H1 (cell line): ENCODE results near the gene IL17A. TPM values are rescaled to one million over a fixed set of nuclear protein-coding genes. Genes with fewer than 3 reads are reported as not detected.

Experiments
- CTCF ChIA-PET: fragments of 300-600 bp; sonication (Branson Sonifier 250); formaldehyde crosslinking; loops from one replicate; lab custom pipeline; 2021; ENCODE audit not compliant: partially characterized antibody; lab: Charles Lee
- POLR2A ChIA-PET: fragments of 300-600 bp; sonication (Branson Sonifier 250); formaldehyde crosslinking; loops from one replicate; lab custom pipeline; 2021; ENCODE audit warnings: inconsistent platforms; ENCODE audit not compliant: partially characterized antibody; lab: Charles Lee
- DNase-seq, 2 experiments: peaks; one replicate each; pipeline versions ENCODE4 v3.0.0 to v3.0.0-alpha.2; 2010 to 2022; ENCODE audit warnings: low spot score in 2 of 2, low read depth in 1 of 2, mixed read lengths in 1 of 2
- FAIRE-seq: peaks from 2 replicates; lab custom pipeline; 2011; peaks lifted over from hg19 to GRCh38; lab: Jason Lieb, UNC
- H2AFZ ChIP-seq: 2 replicates; pipeline ENCODE4 v1.8.1; 2012; ENCODE audit warnings: low read length, inconsistent platforms
- H2AK5ac ChIP-seq: 2 replicates; pipeline ENCODE4 v1.6.1; 2013; ENCODE audit warnings: low read depth, low read length
- H2BK120ac ChIP-seq: replicated peaks from 2 replicates; pipeline ENCODE3; 2013; ENCODE audit warnings: low read depth, low read length, inconsistent platforms
- H2BK12ac ChIP-seq: 2 replicates; pipeline ENCODE4 v1.6.1; 2013; ENCODE audit warnings: low read depth, low read length
- H2BK15ac ChIP-seq: 2 replicates; pipeline ENCODE4 v1.6.1; 2013; ENCODE audit warnings: low read length
- H2BK20ac ChIP-seq: 2 replicates; pipeline ENCODE4 v1.6.1; 2013; ENCODE audit warnings: low read length
- H2BK5ac ChIP-seq: 2 replicates; pipeline ENCODE4 v1.6.1; 2013; ENCODE audit warnings: low read depth, low read length
- H3K14ac ChIP-seq: 2 replicates; pipeline ENCODE4 v1.6.1; 2013; ENCODE audit warnings: inconsistent platforms; ENCODE audit not compliant: insufficient read length
- H3K18ac ChIP-seq: 2 replicates; pipeline ENCODE4 v1.6.1; 2013; ENCODE audit warnings: low read length; ENCODE audit errors: extremely low read depth
- H3K23ac ChIP-seq: 2 replicates; pipeline ENCODE4 v1.6.1; 2013; ENCODE audit warnings: inconsistent platforms; ENCODE audit not compliant: insufficient read length
- H3K23me2 ChIP-seq: 2 replicates; pipeline ENCODE4 v1.6.1; 2013; ENCODE audit warnings: low read depth, low read length
- H3K27ac ChIP-seq: 2 replicates; pipeline ENCODE4 v1.6.1; 2011; ENCODE audit warnings: low read depth, low read length, inconsistent platforms
- H3K27me3 ChIP-seq, 4 experiments: replicated peaks in 1 of 4; 1 replicate in 1 of 4; 2 replicates in 3 of 4; pipeline versions ENCODE4 v1.6.1 to v1.8.1; 2011 to 2013; ENCODE audit warnings: low read length in 3 of 4, mild to moderate bottlenecking in 3 of 4, inconsistent platforms in 2 of 4, mixed read lengths in 2 of 4, moderate library complexity in 1 of 4; ENCODE audit not compliant: control insufficient read depth in 3 of 4, insufficient read depth in 3 of 4; ENCODE audit errors: extremely low read depth in 1 of 4
- H3K36me3 ChIP-seq, 4 experiments: 2 replicates each; pipeline versions ENCODE4 v1.6.1 to v1.8.1; 2011 to 2013; ENCODE audit warnings: mild to moderate bottlenecking in 4 of 4, low read length in 3 of 4, moderate library complexity in 2 of 4, control low read depth in 1 of 4, inconsistent platforms in 1 of 4; ENCODE audit not compliant: insufficient read depth in 4 of 4, control insufficient read depth in 2 of 4
- H3K4ac ChIP-seq: replicated peaks from 2 replicates; pipeline ENCODE3; 2013; ENCODE audit warnings: low read length, low read depth, mixed read lengths, inconsistent platforms; ENCODE audit not compliant: insufficient read length
- H3K4me1 ChIP-seq, 4 experiments: replicated peaks in 1 of 4; 1 replicate in 1 of 4; 2 replicates in 3 of 4; pipeline versions ENCODE4 v1.6.1 to v1.8.1; 2011 to 2013; ENCODE audit warnings: low read length in 3 of 4, inconsistent platforms in 2 of 4, mixed read lengths in 1 of 4; ENCODE audit not compliant: insufficient read depth in 4 of 4, control insufficient read depth in 3 of 4
- H3K4me2 ChIP-seq, 2 experiments: 2 replicates each; pipeline versions ENCODE4 v1.6.1 to v1.8.1; 2011 to 2013; ENCODE audit warnings: low read depth in 2 of 2, low read length in 2 of 2, control low read depth in 1 of 2, inconsistent platforms in 1 of 2, mild to moderate bottlenecking in 1 of 2; ENCODE audit not compliant: insufficient read depth in 1 of 2
- H3K4me3 ChIP-seq, 4 experiments: fragments of 200-600, 300-600 bp in 1 of 4; sonication (generic), shearing (Covaris generic), sonication (Bioruptor Twin) in 1 of 4; 2 replicates each; pipeline versions ENCODE4 v1.5.1 to v1.8.1; 2011 to 2016; ENCODE audit warnings: low read length in 4 of 4, low read depth in 3 of 4, control low read depth in 2 of 4, inconsistent platforms in 2 of 4, mild to moderate bottlenecking in 2 of 4, mixed read lengths in 1 of 4, moderate library complexity in 1 of 4; ENCODE audit not compliant: insufficient read depth in 2 of 4; ENCODE audit errors: extremely low read depth in 1 of 4
- H3K56ac ChIP-seq: replicated peaks from 2 replicates; pipeline ENCODE3; 2013; ENCODE audit warnings: low read depth, mild to moderate bottlenecking, mixed read lengths, low read length, inconsistent platforms; ENCODE audit not compliant: insufficient read length
- H3K79me1 ChIP-seq: 2 replicates; pipeline ENCODE4 v1.6.1; 2013; ENCODE audit warnings: low read depth, low read length, control low read depth
- H3K79me2 ChIP-seq, 2 experiments: 2 replicates each; pipeline versions ENCODE4 v1.6.1 to v1.8.1; 2012 to 2013; ENCODE audit warnings: low read length in 2 of 2, mild to moderate bottlenecking in 2 of 2, inconsistent platforms in 1 of 2; ENCODE audit not compliant: insufficient read depth in 2 of 2, control insufficient read depth in 1 of 2
- H3K9ac ChIP-seq, 4 experiments: replicated peaks in 1 of 4; 1 replicate in 1 of 4; 2 replicates in 3 of 4; pipeline versions ENCODE4 v1.6.1 to v1.8.1; 2011 to 2013; ENCODE audit warnings: low read depth in 3 of 4, low read length in 3 of 4, control low read depth in 2 of 4, mild to moderate bottlenecking in 2 of 4, moderate library complexity in 2 of 4, inconsistent platforms in 1 of 4; ENCODE audit errors: extremely low read depth in 1 of 4
- H3K9me3 ChIP-seq, 2 experiments: 2 replicates each; pipeline versions ENCODE4 v1.6.1 to v1.8.1; 2012 to 2013; ENCODE audit warnings: mild to moderate bottlenecking in 2 of 2, moderate library complexity in 2 of 2, control low read depth in 1 of 2, inconsistent platforms in 1 of 2, low read depth in 1 of 2, low read length in 1 of 2, mixed read lengths in 1 of 2; ENCODE audit not compliant: insufficient read depth in 2 of 2
- H4K20me1 ChIP-seq, 2 experiments: replicated peaks in 1 of 2; 2 replicates each; pipeline versions ENCODE3 to v1.8.1; 2011 to 2013; ENCODE audit warnings: inconsistent platforms in 2 of 2, low read length in 2 of 2, mild to moderate bottlenecking in 1 of 2; ENCODE audit not compliant: insufficient read depth in 2 of 2, control insufficient read depth in 1 of 2
- H4K5ac ChIP-seq: 2 replicates; pipeline ENCODE4 v1.6.1; 2013; ENCODE audit warnings: low read length, low read depth, mixed read lengths, inconsistent platforms; ENCODE audit not compliant: insufficient read length
- H4K8ac ChIP-seq: 2 replicates; pipeline ENCODE4 v1.8.0; 2013; ENCODE audit warnings: mild to moderate bottlenecking, moderate library complexity, low read length, inconsistent platforms; ENCODE audit not compliant: insufficient read depth; ENCODE audit errors: extremely low read depth
- H4K91ac ChIP-seq: replicated peaks from 2 replicates; pipeline ENCODE3; 2013; ENCODE audit warnings: low read length, mixed read lengths, inconsistent platforms; ENCODE audit not compliant: insufficient read length
- BCL11A ChIP-seq, 2 experiments: IDR thresholded peaks; one replicate each; pipeline ENCODE4 v1.6.1; 2011; ENCODE audit warnings: low read depth in 2 of 2, low read length in 2 of 2, mild to moderate bottlenecking in 2 of 2
- BRCA1 ChIP-seq: IDR thresholded peaks from 2 replicates; pipeline ENCODE4 v1.6.1; 2012; ENCODE audit warnings: low read depth, low read length, improper control_type of control experiment
- CTBP2 ChIP-seq: IDR thresholded peaks from 2 replicates; pipeline ENCODE4 v1.7.0; 2011; ENCODE audit warnings: borderline replicate concordance, mild to moderate bottlenecking, moderate library complexity, mixed read lengths, low read length; ENCODE audit not compliant: insufficient read depth, insufficient read length
- FOSL1 ChIP-seq: IDR thresholded peaks from 2 replicates; pipeline ENCODE4 v1.6.1; 2011; ENCODE audit warnings: mild to moderate bottlenecking, low read depth, low read length, moderate library complexity; ENCODE audit not compliant: insufficient read depth
- POLR2A ChIP-seq, 2 experiments: IDR thresholded peaks; 1 replicate in 1 of 2; 2 replicates in 1 of 2; pipeline ENCODE4 v1.6.1; 2011; ENCODE audit warnings: low read depth in 2 of 2, low read length in 2 of 2, mild to moderate bottlenecking in 2 of 2; ENCODE audit errors: control extremely low read depth in 1 of 2
- RNF2 ChIP-seq: fragments of 200-900, 300-1000 bp; sonication (generic); IDR thresholded peaks from 2 replicates; pipeline ENCODE4 v1.7.1; 2016; ENCODE audit warnings: borderline replicate concordance, low read depth, mild to moderate bottlenecking, antibody characterized with exemption, low read length; ENCODE audit not compliant: poor library complexity, severe bottlenecking; ENCODE audit errors: missing control alignments
- RXRA ChIP-seq: IDR thresholded peaks from 2 replicates; pipeline ENCODE4 v1.6.1; 2011; ENCODE audit warnings: low read depth, mild to moderate bottlenecking, low read length, moderate library complexity; ENCODE audit not compliant: insufficient read depth
- SIRT6 ChIP-seq: IDR thresholded peaks from one replicate; pipeline ENCODE4 v1.7.1; 2012; ENCODE audit warnings: low read length, inconsistent platforms
- TBP ChIP-seq: IDR thresholded peaks from 2 replicates; pipeline ENCODE4 v1.6.1; 2011; ENCODE audit warnings: low read depth, low read length, improper control_type of control experiment
- TEAD4 ChIP-seq: IDR thresholded peaks from 2 replicates; pipeline ENCODE4 v1.6.1; 2012; ENCODE audit warnings: low read depth, low read length, inconsistent platforms, mixed read lengths
- YY1 ChIP-seq: IDR thresholded peaks from 2 replicates; pipeline ENCODE4 v1.6.1; 2011; ENCODE audit warnings: low read depth, mild to moderate bottlenecking, low read length
- polyA plus RNA-seq, 7 experiments: library from polyadenylated mRNA; depleted of rRNA in 3 of 7; stranded (reverse) in 5 of 7; unstranded in 2 of 7; fragments of >200 nt in 5 of 7; fragments of 200-250 nt in 2 of 7; gene quantifications; 1 replicate in 5 of 7; 2 replicates in 1 of 7; 4 replicates in 1 of 7; pipeline versions ENCODE4 v1.2.1 to v1.2.3, GENCODE V29; 2011 to 2013; ENCODE audit warnings: missing spikeins in 2 of 7, mixed read lengths in 2 of 7
- total RNA-seq: library from RNA; stranded (reverse); fragmentation: NEBNext Ultra II Directional; extraction: Animal tissue kit (Norgen Biotek cat#: 25700); gene quantifications from 2 replicates; pipeline ENCODE4 v1.2.1, GENCODE V29; 2021

Gene IL17A
- total and polyA plus RNA-seq, 2 of the 8 experiments (the other 6 are each of a cell fraction or from before 2014, with no cell fraction given), result not detected

- Histone ChIP-seq H4K5ac (no peak overlapping the region), H2BK12ac (no peak overlapping the region), H2BK15ac (no peak overlapping the region), H2AFZ (no peak overlapping the region), H3K4me3 (no peak overlapping the region), H3K9me3 (no peaks in the 10 kb centered on the region), H3K4ac (no peak overlapping the region), H2BK5ac (no peak overlapping the region), H2AK5ac (no peak overlapping the region), H3K56ac (no peak overlapping the region), H3K9ac (no peak overlapping the region), H3K23ac (no peak overlapping the region), H3K23me2 (no peaks in the 10 kb centered on the region), H3K36me3 (no peaks in the 10 kb centered on the region), H2BK20ac (no peak overlapping the region), H3K27ac (no peak overlapping the region), H3K4me1 (no peaks in the 10 kb centered on the region), H3K18ac (no peak overlapping the region), H4K8ac (no peak overlapping the region), H4K91ac (no peak overlapping the region), H3K79me1 (no peaks in the 10 kb centered on the region), H3K14ac (no peak overlapping the region), H2BK120ac (no peak overlapping the region), H3K4me2 (no peak overlapping the region), H3K79me2 (no peaks in the 10 kb centered on the region), H3K27me3 (no peaks in the 10 kb centered on the region), H4K20me1 (no peaks in the 10 kb centered on the region)
- FAIRE-seq (no peak), DNase-seq (no peak)
- ChIA-PET POLR2A (no interaction called here), CTCF (interaction anchor here (1.2 kb wide), 1 partner anchor 15 kb away, joined by 3 read pairs; no protein-coding TSS in a partner anchor)
- TF ChIP-seq CTBP2, result no peak
- TF ChIP-seq YY1, result no peak
- no peak for TF ChIP-seq POLR2A (IDR thresholded peaks at IDR 0.05; ENCODE audit: control extremely low read depth in 1 of 2, low read depth in 2 of 2, low read length in 2 of 2)
- TF ChIP-seq BCL11A (IDR thresholded peaks at IDR 0.05; ENCODE audit: low read depth in 2 of 2, low read length in 2 of 2), result no peak
- no peak for TF ChIP-seq RNF2
- TF ChIP-seq BRCA1, result no peak
- TF ChIP-seq FOSL1, result no peak
- TF ChIP-seq TBP, result no peak
- no peak for TF ChIP-seq TEAD4
- no peak for TF ChIP-seq RXRA
- no peak for TF ChIP-seq SIRT6
These were observed 8.2 kb upstream of the IL17A start for GRCh38 chr6:52177961-52178360.
